Measurements from ENCODE around the gene MTURN. TPM values are rescaled to one million over a fixed set of nuclear protein-coding genes. Genes with fewer than 3 reads are reported as not detected.

Gene MTURN
- total and polyA plus RNA-seq, 2 donors (not counting 3 experiments of a cell fraction or from before 2014, with no cell fraction given) = 4.9 to 6.6 TPM

- Histone ChIP-seq H3K79me2 (ENCODE audit: control insufficient read depth, insufficient read depth, low read length) (no peaks in the 10 kb centered on the region), H3K27ac (ENCODE audit: insufficient read depth, low read depth, low read length) (no peak overlapping the region), H3K4me1 (ENCODE audit: control insufficient read depth, extremely low read depth, insufficient read depth, low read length) (peaks cover 4% of the 10 kb centered on the region), H3K9me1 (replicated peaks; ENCODE audit: control insufficient read depth, extremely low read depth, insufficient read depth, low read length) (no peaks in the 10 kb centered on the region), H3K9me3 (replicated peaks; ENCODE audit: control insufficient read depth, insufficient read depth, low read length) (no peaks in the 10 kb centered on the region), H2AFZ (ENCODE audit: low read depth, low read length) (no peak overlapping the region), H4K20me1 (replicated peaks; ENCODE audit: control insufficient read depth, extremely low read depth, insufficient read depth, low read length) (no peaks in the 10 kb centered on the region), H3K9ac (replicated peaks; ENCODE audit: extremely low read depth, insufficient read depth, low read length) (no peak overlapping the region), H3K36me3 (ENCODE audit: control insufficient read depth in 2 of 2, extremely low read depth in 1 of 2, insufficient read depth in 2 of 2, low read length in 2 of 2) (no peaks in the 10 kb centered on the region), H3K4me2 (ENCODE audit: insufficient read depth, low read length) (no peak overlapping the region), H3K4me3 (replicated peaks in 1 of 3; ENCODE audit: insufficient read depth in 1 of 3, low read depth in 1 of 3, low read length in 3 of 3) (no peak overlapping the region), H3K27me3 (ENCODE audit: control insufficient read depth in 2 of 2, insufficient read depth in 2 of 2, low read length in 2 of 2) (no peaks in the 10 kb centered on the region)
- BruUV-seq (replicated peaks) = no TSS peak
- dilution Hi-C loops (cut with MboI; ENCODE audit: extremely low pct_ligation_motif_present, low sequenced_read_pairs) (no loop called here), intact Hi-C loops (cut with micrococcal nuclease) (no loop called here)
- CTCF ChIA-PET = interaction anchor here (1.5 kb wide), 1 partner anchor 15 kb away, joined by 4 read pairs; no protein-coding TSS in a partner anchor
- DNase-seq (ENCODE audit: low read depth, low spot score) = no peak
- FAIRE-seq = no peak
- TF ChIP-seq JUN (IDR thresholded peaks at IDR 0.05; ENCODE audit: borderline replicate concordance, insufficient read depth, insufficient read length, low read depth) (no peak), EZH2 (IDR thresholded peaks at IDR 0.05; ENCODE audit: borderline replicate concordance, low read depth, low read length, severe bottlenecking) (no peak), MYC (IDR thresholded peaks at IDR 0.05; ENCODE audit: low read depth, low read length) (no peak), MAX (IDR thresholded peaks at IDR 0.05; ENCODE audit: insufficient read depth, insufficient read length) (no peak), POLR2A (IDR thresholded peaks at IDR 0.05; ENCODE audit: low read depth, low read length) (no peak), CTCF (IDR thresholded peaks at IDR 0.05; ENCODE audit: extremely low read depth in 1 of 2, insufficient read depth in 1 of 2, low read depth in 1 of 2, low read length in 2 of 2) (no peak), POLR2AphosphoS5 (IDR thresholded peaks at IDR 0.05; ENCODE audit: insufficient read depth, low read depth, low read length) (no peak), FOS (IDR thresholded peaks at IDR 0.05; ENCODE audit: borderline replicate concordance, insufficient read depth, low read length) (no peak), GATA2 (IDR thresholded peaks at IDR 0.05; ENCODE audit: insufficient read depth, insufficient read length, low read depth, low read length) (no peak)
- POLR2A ChIA-PET = no interaction called here
Observed at GRCh38 chr7:30146127-30146612, 11.4 kb downstream of the MTURN start.

Measured in endothelial cell of umbilical vein (primary cell).